ENCODE results near the gene GPRC5C.
"Not testable (repeated sequence)": the region's sequence is repeated elsewhere in the genome, so short reads cannot be mapped to it uniquely, and the experiment has no call there.

The GPRC5C gene

GRCh38 chr17:74475189-74475588 lies 43.3 kb downstream of the GPRC5C start:
- no peak for DNase-seq

- no peak for DNase-seq
Measured at GRCh38 chr17:74477411-74477810, 45.5 kb downstream of the GPRC5C start.

GRCh38 chr17:74478420-74479100 lies 46.7 kb downstream of the GPRC5C start:
- no peak for DNase-seq

GRCh38 chr17:74480290-74480689 lies 48.4 kb downstream of the GPRC5C start:
- DNase-seq: no peak

GRCh38 chr17:74481621-74482020 lies 49.7 kb downstream of the GPRC5C start:
- DNase-seq: no peak

- DNase-seq: no peak
Measured at GRCh38 chr17:74484066-74484465, 52.2 kb downstream of the GPRC5C start.

GRCh38 chr17:74485022-74485743 lies 53.3 kb downstream of the GPRC5C start:
- no peak for DNase-seq

- no peak for DNase-seq
Measured at GRCh38 chr17:74485841-74486240, 54.0 kb downstream of the GPRC5C start.

- not testable (repeated sequence) for DNase-seq
Measured at GRCh38 chr17:74488276-74488675, 56.4 kb downstream of the GPRC5C start.

- no peak for DNase-seq
Measured at GRCh38 chr17:74490716-74491115, 58.8 kb downstream of the GPRC5C start.

- no peak for DNase-seq
Measured at GRCh38 chr17:74491626-74492025, 59.7 kb downstream of the GPRC5C start.

- DNase-seq: peak; percentile 41
Measured at GRCh38 chr17:74493331-74493833, 61.5 kb downstream of the GPRC5C start.
